Measurements from ENCODE around the gene NEUROD6. TPM values are rescaled to one million over a fixed set of nuclear protein-coding genes. Genes with fewer than 3 reads are reported as not detected.
A peak's percentile ranks its signal among the peaks of the same experiment; 100 is the strongest.

Gene NEUROD6
- total RNA-seq, 1 experiment from 2014 or later, result not detected

DNA sequence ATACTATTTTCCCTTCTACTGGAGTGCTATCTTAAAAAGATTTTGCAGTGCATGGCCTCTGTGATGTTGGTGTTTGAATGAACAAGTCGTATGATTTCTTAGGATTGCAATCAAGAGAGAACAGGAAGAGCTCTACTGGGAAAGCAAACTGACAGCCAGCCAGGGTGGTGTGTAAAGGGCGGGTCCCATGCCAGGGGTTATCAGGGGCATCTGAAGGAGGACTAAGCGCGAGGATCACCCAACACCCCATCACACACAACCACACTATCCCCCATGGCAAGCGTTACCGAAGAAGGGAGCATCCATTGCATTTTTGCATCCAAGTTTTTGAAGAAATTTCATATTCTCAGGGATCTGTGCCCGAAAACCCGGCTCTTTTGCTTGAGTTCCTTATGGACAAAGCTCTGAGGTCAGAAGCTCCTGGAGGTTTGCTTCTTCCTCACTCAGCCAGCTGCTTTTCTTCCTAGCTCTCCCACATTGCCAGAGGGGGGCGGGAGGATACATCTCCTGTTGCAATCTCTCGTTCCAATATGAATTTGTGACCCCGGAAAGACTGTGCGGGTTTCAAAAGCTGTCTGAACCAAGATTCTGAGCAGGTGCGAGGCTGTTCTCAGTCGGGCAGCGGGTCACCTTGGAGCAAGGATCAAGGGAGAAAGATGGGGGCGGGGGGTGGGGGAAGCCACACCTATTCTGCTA, 5.2 kb downstream of the NEUROD6 start:
- no peak for DNase-seq (ENCODE audit: low read depth)

DNA sequence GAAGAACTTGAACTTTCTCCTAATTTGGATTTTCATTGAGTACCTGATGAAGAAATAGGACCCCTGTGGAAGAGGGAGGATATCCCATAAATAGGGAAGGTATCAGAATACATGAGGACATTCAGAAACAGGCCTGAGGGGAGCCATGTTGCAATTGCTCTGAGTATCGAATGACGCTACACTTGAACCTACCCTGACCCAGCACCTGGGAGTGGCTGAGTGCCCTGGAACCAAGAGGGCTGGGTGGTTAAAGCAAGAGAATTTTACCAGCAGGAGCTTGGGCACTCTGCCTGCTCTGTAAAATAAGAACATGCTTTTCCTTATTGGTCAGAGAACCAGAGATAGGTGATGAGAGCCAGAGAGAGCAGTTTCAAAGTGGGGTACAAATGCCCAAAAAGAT, 7.2 kb downstream of the NEUROD6 start:
- no peak for DNase-seq (ENCODE audit: low read depth)

DNA sequence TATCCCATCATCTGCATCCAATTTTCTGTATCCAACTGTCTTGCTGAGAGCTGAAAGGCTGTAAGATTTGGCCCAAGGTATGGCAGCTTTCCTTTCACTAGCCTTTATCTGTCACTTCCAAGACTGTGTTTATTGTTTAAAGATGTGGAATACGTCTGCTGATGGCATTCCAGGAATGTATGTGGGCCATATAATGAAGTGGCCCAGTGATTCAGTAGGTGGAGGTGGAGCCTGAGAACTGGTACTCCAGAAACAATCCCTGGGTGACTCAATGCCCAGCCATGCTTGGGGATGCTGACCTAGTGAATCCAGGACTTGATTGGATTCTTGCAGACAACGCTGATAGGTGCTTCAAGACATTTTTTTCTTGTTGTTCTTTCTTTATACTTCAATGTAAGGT, 13.5 kb downstream of the NEUROD6 start:
- peak; percentile 49 for DNase-seq (ENCODE audit: low read depth)

DNA sequence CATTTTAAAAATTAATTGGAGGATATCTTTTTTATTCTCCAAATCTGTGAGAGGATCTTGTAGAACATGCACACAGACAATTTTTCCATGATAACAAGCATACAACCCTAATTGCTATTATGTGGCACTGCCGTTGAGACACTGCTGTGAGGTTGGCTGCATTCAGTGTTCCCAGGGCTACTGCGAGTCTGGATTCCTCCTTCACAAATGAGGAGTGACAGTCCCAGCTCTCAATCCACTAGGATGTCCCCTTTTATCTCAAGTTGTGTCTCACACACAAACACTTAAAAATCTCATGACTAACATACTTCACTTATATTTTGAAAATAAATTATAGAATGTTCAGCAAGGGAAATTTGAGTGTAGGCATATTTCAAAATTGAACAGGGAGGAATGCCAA, 14.1 kb downstream of the NEUROD6 start:
- no peak for DNase-seq (ENCODE audit: low read depth)

DNA sequence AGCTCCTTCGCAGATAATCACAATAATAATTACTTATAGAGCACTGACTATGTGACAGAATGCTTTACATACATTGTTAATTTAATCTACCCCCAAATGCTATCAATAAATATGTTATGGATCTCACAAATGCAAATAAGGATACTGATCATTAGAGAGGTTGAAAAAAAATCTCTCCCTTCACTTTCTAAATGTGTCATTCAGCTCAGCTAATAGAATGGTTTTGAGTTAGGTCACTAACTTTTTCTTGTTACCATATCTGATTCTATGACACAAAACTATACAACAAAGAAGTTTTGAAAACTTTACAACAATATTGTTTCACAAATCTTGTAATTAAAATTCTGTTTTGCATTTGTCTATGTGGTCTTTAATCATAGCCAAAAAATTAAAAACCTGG, 17.4 kb downstream of the NEUROD6 start:
- no peak for DNase-seq (ENCODE audit: low read depth)

DNA sequence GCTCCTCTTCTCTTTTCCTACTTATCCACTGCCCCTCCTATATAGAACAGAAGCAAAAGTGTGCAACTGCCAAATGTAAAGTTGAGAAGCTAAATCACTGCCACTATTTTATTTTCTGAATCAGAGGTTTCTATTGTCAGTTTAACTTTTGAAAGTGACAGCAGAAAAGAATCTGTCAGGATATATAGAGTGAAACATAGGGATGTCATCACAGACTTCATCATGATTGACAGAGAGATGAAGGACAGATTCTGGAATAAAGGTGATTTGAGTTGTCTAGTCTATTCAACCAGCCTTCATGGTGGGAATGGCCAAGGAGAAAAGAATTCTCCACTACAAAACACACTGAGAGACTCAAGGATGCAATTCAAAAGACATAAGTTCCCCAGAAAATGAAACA, 19.9 kb downstream of the NEUROD6 start:
- DNase-seq (ENCODE audit: low read depth), result no peak

DNA sequence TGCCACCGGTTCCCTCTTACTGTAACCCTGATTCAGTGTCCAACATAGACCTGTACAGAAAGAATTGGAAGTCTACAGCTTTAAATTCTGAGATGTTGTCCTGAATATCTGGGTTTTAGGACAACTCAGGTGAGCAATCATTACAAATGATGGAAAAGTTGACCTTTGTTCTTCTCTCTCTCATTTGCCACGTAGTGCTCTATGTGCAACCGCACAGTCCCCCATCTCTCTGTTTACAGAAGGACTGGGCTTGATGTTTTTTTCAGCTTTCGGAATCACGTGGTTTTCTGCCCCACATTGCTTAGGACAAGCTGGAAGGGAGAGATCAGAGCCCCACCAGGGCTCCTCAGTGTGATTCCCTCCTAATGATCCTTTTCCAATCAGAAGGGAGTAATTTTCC, 22.2 kb downstream of the NEUROD6 start:
- no peak for DNase-seq (ENCODE audit: low read depth)

DNA sequence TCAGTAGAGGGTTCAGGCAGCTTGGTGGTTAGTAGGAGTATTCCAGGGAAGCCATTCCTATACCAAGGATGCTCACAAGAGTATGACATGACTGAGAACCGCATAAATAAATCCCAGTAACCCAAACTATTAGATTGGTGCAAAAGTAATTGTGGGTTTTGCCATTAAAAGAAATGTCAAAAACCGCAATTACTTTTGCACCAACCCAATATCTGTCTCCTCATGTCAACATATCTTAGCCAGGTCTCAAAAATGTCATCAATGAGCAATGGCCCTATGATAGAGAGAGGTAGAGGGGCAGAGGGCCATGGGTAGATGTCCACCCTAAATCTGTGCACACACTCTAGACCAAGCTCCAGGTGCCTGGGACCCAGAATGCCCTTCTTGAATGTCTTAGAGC, 23.6 kb downstream of the NEUROD6 start:
- DNase-seq (ENCODE audit: low read depth), result no peak

DNA sequence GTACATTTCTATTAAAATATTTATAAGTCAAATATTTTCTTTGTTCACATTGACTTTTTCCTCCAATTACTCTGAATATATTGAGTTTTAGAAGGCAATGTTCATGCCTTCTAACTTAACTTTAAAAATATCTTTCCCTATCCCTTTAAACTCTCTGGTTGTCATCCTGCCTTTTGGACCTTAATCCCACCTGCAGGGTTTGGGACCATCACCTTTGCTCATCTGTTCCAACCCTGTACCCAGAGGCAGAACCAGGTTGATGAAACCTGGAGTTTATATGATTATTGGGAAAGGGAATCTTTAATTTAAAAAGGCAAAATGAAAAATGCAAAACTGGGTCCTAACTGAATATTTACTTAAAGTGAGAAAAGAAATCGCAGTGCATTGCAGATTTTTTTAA, 24.8 kb downstream of the NEUROD6 start:
- no peak for DNase-seq (ENCODE audit: low read depth)

DNA sequence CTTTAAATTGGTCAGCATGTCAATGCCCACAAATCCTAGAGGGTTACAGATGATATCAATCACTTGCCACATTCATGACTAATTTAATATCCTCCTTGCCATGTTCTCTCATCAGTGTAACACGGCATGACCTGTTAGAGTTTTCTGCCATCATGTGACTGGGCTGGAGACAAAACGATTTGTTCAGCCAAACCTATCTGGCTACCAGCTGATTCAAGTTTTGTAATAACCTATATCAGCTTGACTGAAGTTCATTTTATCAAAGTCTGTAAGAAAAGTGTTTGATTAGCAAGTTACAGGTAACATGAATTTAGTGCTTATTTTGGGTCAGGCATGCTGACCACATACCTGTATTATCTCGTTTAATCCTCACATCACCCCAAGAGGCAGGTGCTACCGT, 25.7 kb downstream of the NEUROD6 start:
- DNase-seq (ENCODE audit: low read depth), result no peak

DNA sequence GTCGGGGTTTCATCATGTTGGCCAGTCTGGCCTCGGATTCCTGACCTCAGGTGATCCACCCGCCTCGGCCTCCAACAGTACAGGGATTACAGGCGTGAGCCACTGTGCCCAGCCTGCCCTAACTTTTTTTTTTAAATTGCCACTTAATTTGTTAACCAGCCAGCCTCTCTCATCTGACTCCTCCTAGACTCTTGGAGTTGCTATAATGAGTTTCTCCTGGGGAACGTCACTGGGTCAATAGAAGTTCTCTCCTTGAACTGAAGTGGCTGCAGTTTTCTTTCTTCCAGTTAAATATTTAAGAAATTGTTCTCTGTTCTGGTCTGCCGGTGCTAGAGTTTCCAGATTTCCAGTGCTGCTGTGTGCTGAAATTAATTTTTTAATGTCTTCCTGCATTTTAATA, 27.6 kb downstream of the NEUROD6 start:
- DNase-seq (ENCODE audit: low read depth), result no peak

DNA sequence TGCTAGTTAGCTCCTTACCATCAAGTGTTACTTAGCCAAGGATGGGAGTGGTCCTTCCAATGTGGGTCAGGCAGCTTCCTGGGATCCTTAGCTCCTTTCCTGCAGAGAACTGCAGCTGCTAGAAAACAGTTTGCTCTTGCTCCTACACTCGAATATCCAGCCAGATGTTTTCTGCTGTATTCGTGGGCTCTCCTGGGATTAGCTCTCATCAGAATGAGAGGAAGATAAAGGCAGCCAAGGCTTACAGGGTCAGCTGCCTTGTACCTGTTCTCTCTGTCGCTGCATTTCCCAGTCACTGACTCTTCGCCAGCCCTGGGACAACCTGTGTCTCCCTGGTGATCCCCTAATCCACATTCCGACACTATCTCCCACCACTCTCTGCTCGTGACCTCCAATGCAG, 29.0 kb downstream of the NEUROD6 start:
- no peak for DNase-seq (ENCODE audit: low read depth)

DNA sequence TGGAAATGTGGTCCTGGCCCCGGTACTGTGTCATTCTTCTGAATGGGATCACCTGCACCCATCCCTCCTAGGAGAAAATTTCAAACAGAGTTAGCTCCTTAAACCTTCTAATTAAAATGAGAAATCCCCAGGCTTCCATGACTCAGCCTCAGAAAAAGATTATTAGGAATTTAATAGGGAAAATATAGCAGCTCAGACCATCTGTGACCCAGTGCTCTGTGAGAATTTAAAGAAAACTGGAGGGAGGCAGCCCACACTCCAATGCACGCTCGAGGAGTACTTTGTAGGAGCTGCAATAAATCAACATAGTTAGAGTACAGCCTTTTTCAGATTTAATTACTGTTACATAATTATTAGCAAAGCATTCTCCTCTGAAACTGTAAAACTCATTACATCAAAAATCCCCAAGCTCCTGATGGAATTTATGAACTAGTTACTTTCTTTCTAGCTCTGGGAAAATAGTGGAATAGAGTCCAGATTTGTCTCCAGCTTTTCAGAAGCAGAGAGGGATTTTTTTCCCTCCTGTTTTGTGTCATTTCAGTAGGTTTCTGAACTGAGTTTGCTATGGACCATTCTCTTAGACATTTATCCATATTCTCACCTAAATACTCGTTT, 30.1 kb downstream of the NEUROD6 start:
- DNase-seq (ENCODE audit: low read depth), result no peak

DNA sequence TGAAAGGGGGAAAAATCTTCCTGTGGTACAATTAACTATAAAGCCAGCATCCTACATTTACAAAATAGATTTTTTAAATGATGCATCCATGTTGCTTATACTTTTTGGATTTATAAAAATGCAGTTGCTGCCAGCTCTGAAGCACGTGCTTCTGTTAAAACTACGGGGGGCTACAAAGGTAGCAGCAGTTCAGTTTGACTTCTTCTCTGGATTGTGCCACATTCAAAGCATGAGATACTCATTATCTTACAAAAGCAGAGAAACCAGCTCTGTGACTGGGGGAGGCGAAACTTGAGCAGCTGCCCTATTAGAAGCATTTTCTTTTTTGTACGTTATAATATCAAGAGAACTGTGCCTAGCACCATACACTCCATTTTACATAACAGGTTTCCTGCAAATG, 31.1 kb downstream of the NEUROD6 start:
- DNase-seq (ENCODE audit: low read depth), result no peak

DNA sequence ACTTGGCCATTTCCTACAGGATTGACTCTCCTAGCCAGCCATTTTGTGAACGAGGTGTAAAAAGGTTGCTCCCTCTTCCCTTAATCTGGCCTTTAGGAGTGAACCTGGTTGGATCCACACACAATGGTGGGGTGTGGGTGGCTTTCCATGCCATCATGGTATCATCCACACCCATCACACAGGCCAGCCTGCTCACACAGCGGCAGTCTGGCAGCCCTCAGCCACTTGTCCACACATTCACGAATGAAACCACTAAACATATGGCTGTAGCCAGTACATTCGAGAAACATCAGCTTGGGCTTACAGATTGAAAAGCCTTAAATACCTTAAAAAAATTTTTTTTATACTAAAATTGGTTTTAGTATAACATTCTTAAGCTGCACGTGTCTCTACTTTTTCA, 31.9 kb downstream of the NEUROD6 start:
- DNase-seq (ENCODE audit: low read depth), result no peak

DNA sequence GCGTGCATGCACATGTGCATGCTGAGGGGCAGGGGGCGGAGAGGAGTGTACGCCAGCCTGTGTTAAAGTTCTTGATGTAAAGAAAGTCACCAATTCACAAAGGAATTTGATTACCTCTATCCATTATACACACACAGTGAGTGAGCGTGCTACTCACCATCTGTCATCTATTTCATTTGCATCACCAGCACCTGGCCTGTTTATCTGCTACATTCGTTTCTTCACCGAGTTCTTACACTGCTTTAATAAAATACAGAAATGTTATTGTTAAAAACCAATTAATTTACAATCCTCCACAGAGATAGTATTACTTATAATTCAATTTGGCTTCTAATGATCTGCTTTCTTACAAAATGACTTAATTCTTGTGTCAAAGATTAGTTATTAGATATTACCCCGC, 32.6 kb downstream of the NEUROD6 start:
- no peak for DNase-seq (ENCODE audit: low read depth)

DNA sequence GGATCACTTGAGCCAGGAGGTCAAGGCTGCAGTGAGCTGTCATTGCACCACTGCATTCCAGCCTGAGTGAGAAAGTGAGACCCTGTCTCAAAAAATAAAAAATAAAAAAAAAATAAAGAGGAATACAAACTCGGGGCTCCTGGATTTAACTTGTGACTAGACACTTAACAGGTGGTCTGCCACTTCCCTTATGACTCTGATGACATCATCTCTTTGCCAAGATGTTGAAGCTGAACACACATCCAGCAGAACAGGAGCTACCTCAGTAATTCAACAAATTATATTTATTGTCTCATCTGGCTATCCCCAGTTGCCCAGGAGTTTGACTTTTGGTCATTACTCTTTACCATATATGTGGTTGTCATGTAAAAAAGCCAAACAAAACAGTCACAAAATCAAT, 35.3 kb downstream of the NEUROD6 start:
- no peak for DNase-seq (ENCODE audit: low read depth)

DNA sequence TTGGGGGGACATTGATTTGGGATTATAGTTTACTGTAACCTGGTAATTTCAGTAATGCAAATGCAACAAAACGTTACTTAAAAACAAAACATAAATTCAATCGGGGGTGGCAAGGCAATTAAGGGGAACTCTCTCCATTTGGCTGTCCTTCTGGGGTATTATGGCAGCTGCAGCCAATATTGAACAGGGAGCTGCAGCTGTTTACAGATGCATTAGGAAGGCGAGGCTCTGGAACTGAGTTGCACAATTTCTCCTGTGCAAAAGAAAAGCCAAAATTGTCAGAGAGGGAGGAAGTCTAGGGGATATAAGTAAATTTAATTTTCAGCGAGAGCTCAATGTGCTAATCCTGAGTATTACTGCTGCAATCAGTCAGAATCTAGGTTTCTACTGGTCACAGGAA, 36.1 kb downstream of the NEUROD6 start:
- DNase-seq (ENCODE audit: low read depth), result no peak

DNA sequence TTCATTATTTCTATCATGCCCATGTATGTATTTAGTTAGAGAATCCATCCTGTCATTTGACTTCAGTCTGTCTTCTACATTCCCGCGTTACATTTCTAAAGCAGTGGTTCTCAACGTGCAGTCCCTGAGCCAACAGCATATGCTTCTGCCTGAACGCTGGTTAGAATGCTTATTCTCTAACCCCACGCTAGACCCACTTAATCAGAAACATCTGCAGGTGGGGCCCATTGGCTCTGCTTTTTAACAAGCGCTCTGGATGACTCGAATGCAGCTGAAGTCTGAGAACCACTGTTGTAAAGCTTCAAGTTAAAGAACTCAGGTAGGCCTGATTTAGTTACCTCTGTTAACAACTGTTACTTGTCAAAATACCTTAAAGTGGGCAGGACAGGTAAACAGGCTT, 38.2 kb downstream of the NEUROD6 start:
- DNase-seq (ENCODE audit: low read depth), result no peak

DNA sequence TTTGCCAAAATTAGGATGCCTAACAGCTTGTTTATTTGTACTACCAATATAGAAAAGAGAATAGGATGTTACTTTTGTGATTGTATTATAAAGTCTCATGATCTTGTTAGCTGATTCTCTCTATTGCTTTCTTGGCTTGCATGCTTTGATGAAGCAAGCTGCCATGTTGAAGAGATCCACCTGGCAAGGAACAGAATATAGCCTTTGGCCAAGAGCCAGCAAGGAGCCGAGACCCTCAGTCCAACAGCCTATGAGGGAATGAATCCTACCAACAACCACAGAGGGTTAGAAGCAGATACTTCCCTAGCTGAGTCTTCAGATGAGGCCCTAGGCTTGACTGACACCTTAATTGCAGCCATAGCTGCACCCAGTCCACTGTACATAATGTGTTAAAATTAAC, 41.2 kb downstream of the NEUROD6 start:
- no peak for DNase-seq (ENCODE audit: low read depth)

DNA sequence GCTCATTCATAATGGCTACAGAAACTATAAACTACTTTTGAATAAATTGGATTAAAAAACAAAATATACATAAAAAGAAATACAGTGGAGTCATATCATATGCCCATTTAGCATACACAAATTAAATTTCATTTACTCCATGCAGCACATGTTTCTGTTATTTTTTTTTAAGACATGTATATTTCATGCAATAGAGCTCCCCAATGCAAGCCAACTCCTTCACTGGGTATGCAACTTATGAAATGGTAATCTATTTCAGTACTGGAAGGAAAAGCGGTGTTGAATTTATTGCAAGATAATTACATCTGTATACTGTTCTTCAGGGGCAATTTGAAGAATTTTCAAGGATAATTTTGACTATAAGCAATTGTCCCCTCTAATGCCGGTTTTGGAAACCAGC, 49.9 kb downstream of the NEUROD6 start:
- no peak for DNase-seq (ENCODE audit: low read depth)

Measured in M059J (cell line).